ENCODE measurements around the gene SZT2.

SZT2 gene

GRCh38 chr1:43426221-43426620, 36.5 kb downstream of the SZT2 start:
- DNase-seq: no peak

GRCh38 chr1:43427524-43427923, 37.8 kb downstream of the SZT2 start:
- no peak for DNase-seq

- no peak for DNase-seq
These were observed 38.2 kb downstream of the SZT2 start for GRCh38 chr1:43427941-43428340.

DNA sequence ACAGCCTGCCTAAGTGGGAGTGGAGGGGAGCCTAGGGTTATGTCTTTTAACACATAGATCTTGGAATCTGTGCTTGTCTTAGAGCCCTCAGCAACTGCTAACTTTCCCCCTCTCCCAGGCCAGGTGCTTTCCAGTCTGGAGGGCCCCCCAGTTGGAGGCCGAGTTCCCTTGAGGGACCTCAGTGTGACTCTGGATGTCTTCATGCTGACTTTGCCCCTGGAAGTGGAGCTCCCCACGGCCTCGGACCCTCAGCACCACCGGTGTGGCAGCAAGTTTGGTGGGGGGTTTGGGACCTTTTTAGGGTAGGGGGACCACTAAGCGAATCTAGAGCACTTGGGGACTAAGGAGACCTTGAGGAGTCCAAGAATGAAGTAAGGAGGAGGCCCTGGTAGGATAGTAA, 41.1 kb downstream of the SZT2 start:
- DNase-seq: no peak

DNA sequence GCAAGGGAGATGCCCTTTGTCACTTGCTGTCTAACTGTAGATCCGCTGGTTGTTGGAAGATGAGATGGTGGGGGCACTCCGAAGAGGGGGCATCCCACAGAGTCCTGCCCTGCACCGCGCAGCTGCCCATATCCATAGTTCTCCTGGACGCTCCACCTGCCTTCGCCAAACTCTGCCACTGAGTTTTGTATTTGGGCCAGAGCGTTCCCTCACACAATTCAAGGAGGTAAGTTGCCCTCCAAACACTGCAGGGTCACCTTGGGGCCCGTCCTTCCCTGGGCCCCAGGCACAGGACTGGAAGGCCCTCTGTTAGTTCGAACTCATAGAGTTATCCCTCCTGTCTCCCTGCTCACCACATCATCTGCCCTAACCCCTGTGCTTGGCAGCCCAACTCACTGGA, 42.0 kb downstream of the SZT2 start:
- DNase-seq: no peak

GRCh38 chr1:43432171-43432860, 42.6 kb downstream of the SZT2 start:
- DNase-seq: no peak

DNA sequence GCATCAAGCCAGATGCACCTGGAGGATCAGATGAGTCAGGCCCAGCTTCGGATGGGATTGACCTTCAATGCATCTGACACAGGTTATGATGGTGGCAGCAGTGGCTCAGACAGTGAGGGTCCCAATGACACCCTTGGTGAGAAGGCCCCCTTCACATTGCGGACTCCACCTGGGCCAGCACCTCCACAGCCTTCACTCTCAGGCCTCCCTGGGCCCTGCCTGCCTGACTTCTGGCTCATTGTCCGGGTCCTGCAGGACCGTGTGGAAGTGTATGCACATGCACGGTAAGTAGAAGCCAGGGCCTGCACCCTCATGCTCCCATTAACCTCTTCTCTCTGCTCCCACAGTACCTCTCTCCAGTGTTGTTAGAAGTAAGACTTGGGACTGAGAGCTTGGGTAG, 43.2 kb downstream of the SZT2 start:
- no peak for DNase-seq

DNA sequence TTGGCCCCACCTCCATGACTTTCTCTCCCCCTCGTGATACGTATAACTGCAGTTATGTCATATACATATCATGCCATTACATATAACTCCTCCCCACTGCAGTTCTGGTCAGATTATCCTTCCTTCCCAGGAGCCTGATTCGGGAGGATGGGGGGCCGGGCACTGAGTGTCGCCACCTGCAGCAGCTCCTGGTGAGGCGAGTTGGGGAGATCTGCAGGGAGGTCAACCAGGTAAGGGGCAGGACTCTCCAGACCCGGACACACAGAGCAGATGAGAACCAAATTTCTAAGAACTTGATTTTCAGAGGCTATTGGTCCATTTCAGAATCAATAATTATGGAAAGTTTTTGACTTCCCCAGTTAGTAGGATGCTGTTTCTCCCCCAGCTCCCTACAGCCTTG, 44.6 kb downstream of the SZT2 start:
- no peak for DNase-seq

DNA sequence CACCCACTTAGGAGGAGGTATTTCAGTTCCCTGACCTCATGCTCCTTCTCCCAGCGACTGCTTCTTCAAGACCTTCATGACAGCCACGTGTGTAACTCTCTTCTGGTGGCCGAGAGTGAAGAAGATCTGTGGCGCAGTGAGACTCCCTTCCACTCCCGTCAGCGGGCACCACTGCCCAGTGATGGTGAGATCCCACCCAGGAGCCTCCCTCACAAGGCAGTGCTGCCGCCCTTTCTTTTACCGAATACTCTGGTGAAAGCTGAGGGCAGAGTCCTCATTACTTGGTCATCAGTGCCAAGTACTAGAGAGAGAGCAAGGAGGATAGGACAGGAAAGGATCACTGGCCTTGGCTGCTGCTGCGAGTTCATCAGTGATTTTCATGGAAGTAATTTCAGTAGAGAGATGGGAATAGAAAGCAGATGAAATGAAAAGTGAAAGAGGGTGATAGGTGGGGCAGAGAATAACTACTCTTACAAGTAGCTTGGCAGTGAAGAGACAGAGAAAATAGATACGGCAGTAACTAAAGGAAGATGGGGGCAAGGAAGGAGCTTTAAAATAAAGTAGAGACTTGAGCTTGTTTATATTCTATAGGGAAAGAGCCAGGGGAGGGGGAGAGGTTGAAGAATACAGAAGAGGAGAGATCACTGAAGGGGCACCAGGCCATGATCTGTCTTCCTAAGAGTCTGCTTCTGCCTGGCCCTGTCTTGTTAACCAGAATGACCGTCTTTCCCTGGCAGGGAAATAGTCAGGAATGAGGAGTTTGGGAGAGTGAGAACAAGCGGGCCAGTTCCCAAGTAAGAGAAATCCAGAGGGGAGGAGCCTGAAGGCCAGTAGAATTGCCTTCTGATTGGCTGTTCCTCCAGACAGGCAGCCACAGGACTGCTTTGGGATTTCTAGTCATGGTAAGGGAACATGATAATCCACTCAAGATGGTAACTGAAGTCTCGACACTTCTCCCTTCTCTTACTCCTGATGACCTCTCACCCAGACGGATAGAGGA, 45.7 kb downstream of the SZT2 start:
- DNase-seq: no peak

DNA sequence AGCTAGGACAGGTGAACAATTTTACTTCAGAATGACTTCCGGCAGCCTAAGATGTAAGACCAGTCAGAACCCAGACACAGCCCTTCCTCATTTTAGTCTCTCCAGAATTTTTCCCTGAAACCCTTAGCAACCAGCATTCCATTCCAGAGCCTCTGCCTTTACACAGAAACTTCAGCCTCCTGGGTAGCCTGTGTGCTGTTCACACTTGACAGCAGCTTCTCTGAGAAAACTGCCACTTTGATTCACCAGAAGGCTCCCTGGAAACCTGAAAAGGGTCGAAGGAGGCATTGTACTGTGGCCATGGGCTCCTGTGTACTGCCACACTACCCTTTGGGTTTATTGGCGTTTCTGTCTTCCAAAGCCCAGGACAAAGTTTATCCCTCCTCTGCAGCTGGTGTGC, 46.7 kb downstream of the SZT2 start:
- no peak for DNase-seq

DNA sequence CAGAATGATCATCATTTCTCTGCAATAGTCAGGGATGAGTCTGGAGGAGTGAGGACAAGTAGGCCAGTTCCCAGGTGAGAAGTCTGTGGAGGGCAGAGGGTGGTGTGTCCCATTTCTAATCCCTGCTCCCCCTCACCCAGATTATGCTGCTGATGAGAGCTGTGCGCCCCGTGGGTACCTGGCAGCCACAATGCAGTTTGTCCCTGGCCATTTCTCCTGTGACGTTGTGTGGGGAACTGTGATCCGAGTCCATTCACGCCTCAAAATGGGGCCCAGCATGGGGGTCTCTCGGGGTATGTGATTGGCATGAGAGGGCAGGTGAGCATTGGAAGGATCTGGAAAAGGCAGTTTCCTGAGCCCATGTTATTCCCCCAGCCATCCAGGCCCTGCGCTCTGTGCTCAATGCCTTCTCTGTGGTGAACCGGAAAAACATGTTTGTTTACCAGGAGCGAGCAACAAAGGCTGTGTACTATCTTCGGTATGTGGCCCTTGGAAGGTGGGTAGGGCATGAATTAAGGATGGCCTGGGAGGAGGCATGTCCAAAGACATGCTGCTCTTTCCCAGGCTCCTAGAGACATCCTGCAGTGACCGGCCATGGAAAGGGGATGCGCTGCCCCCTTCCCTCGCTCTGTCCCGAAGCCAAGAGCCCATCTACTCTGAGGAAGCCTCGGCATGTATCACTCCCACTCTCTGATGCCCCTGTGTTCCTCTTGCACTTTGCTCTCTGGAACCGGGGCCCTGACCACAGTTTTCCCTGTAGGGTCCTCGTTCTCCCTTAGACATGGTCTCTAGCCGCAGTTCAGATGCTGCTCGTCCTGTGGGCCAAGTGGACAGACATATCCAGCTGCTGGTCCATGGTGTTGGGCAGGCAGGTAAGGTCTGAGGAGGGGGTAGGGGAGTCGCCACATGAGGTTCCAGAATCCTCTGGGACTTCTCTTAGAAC, 47.6 kb downstream of the SZT2 start:
- DNase-seq: no peak

- DNase-seq: no peak
These were observed 48.3 kb downstream of the SZT2 start for GRCh38 chr1:43438006-43438405.

GRCh38 chr1:43438576-43438952, 48.9 kb downstream of the SZT2 start:
- no peak for DNase-seq

DNA sequence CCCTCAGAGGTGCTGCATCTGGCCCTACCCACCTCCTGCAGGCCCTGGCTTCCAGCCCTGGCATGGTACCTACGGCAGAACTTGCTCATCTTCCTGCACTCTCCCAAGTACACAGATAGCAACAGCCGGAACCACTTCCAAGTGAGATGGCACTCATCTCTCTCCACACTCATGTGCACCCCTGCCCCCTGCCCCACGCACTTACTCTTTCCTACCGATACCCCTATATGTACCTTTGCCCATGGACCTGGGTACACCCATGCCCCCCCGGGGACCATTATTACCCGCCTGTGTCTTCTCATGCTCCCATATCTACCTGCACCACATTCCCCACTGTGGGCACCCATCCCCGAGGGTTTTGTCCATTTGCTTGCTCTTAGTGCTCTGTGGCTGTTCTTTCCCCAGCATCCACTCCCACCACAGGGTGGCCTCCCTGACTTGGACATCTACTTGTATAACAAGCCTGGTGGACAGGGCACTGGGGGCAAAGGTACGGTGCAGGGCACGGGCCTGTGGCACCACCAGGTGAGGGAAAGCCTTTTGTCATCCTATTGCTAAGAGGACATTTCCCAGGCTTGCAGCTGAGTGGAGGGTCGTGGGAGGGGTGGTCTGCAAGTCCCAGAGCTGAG, 49.4 kb downstream of the SZT2 start:
- DNase-seq: no peak

- DNase-seq: no peak
These were observed 50.1 kb downstream of the SZT2 start for GRCh38 chr1:43439781-43440180.

DNA sequence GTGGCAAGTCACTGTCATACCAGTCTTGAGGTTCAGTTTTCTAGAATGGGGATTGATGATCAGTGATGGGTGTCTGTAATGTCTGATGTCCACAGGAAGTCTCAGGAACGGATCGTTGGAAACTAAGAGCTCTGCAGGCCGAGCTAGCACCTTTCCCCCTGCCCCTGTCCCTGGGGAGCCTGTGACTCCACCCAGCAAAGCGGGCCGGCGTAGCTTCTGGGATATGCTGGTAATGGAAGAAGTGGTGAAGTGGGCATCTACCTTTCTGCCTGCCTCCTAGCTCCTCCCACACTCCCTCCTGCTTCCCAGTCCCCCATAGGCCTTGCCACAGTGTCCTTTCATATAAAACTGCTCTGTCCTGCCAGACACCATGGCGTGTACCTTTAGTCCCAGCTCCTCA, 50.7 kb downstream of the SZT2 start:
- no peak for DNase-seq

GRCh38 chr1:43441166-43441893, 51.6 kb downstream of the SZT2 start:
- no peak for DNase-seq

DNA sequence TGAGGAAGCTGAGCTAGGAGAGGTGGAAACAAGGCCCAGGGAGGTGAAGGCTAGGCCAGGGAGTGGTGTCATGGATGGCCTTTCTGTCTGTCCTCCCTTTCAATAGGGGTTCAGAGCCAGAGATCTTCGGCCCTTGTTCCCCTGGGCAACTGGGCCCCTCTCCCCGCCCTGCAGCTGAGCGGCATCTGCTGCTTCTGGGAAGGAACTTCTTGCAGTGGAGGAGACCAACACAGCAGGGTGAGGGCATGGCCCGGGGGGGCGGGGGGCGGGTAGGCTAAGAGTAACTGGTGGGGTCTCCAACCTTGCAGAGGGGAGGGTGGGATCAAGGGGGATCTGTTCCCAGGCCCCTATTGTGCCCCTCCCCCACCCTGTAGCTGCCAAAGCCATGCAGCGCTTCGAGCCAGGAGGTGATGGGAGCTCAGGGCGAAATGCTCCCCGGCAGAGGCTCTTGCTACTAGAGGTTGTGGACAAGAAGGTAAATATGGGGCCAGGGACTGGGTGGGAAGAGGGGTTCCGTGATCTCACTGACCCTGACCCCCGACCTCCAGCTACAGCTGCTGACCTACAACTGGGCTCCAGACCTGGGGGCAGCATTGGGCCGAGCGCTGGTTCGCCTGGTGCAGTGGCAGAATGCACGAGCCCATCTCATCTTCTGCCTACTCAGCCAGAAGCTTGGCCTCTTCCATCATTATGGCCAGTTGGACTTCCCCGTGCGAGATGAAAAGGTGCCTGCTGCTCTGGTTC, 52.4 kb downstream of the SZT2 start:
- no peak for DNase-seq

- no peak for DNase-seq
These were observed 53.1 kb downstream of the SZT2 start for GRCh38 chr1:43442756-43443155.

GRCh38 chr1:43443197-43443946, 53.7 kb downstream of the SZT2 start:
- no peak for DNase-seq

Data from activated naive CD4-positive, alpha-beta T cell (primary cell).